EH (cell line): ENCODE data around the gene CNOT2.

Source experiments
- DNase-seq: peaks from one replicate; pipeline ENCODE4 v3.0.0-alpha.2; 2015; ENCODE audit warnings: low read depth

Gene CNOT2, protein sequence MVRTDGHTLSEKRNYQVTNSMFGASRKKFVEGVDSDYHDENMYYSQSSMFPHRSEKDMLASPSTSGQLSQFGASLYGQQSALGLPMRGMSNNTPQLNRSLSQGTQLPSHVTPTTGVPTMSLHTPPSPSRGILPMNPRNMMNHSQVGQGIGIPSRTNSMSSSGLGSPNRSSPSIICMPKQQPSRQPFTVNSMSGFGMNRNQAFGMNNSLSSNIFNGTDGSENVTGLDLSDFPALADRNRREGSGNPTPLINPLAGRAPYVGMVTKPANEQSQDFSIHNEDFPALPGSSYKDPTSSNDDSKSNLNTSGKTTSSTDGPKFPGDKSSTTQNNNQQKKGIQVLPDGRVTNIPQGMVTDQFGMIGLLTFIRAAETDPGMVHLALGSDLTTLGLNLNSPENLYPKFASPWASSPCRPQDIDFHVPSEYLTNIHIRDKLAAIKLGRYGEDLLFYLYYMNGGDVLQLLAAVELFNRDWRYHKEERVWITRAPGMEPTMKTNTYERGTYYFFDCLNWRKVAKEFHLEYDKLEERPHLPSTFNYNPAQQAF

GRCh38 chr12:70242695-70243509 lies at the start of gene CNOT2:
CNOT2 (plus strand) TSS chr12:70243433; CDS start chr12:70278227, 34,794 bp downstream.
- DNase-seq: peak; percentile 87

DNA sequence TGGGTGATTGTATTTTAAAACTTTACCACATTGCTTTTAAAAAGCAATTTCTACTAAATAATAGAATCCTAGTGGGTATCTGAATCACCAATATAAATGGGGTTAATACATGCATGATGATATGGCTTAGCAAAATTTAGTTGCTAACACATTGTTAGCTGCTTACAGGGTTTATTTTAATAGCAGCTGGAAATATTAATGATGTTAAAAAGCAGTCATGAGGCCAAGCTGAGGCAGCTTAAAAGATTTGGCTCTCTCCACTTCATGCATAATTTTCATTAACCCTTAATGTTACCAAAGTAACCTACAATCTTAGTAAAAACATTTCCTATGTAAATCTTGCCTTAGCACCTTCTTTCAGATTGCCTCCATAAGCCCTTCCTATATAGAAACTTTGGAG lies 49.2 kb upstream of the CNOT2 start:
- DNase-seq: no peak

DNA sequence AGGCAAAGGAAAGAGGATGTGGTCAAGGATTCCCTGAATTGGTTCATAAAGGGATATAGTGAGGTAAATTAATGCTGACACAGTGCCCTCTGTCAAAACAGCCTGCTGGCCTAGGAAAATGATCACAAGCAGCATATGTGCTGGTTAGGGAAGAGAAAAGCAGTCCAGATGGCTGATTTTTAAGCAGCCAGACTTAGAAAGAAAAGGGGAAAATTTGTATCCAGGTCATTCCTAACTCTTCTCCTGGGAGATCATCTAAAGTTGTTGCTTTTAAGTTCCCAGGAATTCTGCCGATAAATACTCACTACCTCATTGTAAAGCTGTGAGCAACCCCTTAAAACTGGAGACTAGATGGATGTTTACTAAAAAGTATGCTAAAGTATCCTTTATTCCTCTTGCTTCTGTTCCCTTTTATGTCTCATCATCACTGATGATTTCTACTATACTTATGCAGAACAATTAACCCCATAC lies 46.4 kb upstream of the CNOT2 start:
- peak; percentile 12 for DNase-seq

DNA sequence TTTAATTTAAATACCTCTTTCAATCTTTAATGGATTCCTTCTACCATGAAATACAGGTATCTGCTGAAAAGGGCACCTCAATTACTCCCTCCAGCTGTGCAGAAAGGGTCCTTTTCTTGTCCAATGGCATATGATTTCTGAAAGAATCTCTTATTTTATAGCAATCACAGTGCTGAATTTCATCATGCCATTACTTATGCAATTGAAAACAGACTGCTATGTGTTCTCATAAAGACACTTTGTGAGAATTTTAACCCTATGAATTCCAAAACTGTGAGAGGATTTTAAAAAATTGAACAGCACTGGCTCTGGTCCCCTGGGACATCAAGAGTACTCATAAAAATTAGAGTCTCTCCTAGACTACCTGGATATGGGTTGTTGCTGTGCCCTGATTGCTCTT lies 45.9 kb upstream of the CNOT2 start:
- peak; percentile 3 for DNase-seq

GRCh38 chr12:70213707-70214106 lies 29.5 kb upstream of the CNOT2 start:
- no peak for DNase-seq

- no peak for DNase-seq
Measured at GRCh38 chr12:70214972-70215617, 28.1 kb upstream of the CNOT2 start.

- no peak for DNase-seq
Measured at GRCh38 chr12:70217416-70217815, 25.8 kb upstream of the CNOT2 start.

- DNase-seq: no peak
Measured at GRCh38 chr12:70221626-70222025, 21.6 kb upstream of the CNOT2 start.

GRCh38 chr12:70227911-70228310 lies 15.3 kb upstream of the CNOT2 start:
- no peak for DNase-seq

GRCh38 chr12:70230934-70231606 lies 12.2 kb upstream of the CNOT2 start:
- DNase-seq: no peak

GRCh38 chr12:70236990-70237389 lies 6.2 kb upstream of the CNOT2 start:
- DNase-seq: no peak

- DNase-seq: no peak
Measured at GRCh38 chr12:70240673-70241072, 2.6 kb upstream of the CNOT2 start.

GRCh38 chr12:70241845-70242244 lies 1.4 kb upstream of the CNOT2 start:
- no peak for DNase-seq

- peak; percentile 77 for DNase-seq
Measured at GRCh38 chr12:70243510-70244371, 508 bp downstream of the CNOT2 start.

GRCh38 chr12:70244409-70244808 lies 1.2 kb downstream of the CNOT2 start:
- DNase-seq: no peak

DNA sequence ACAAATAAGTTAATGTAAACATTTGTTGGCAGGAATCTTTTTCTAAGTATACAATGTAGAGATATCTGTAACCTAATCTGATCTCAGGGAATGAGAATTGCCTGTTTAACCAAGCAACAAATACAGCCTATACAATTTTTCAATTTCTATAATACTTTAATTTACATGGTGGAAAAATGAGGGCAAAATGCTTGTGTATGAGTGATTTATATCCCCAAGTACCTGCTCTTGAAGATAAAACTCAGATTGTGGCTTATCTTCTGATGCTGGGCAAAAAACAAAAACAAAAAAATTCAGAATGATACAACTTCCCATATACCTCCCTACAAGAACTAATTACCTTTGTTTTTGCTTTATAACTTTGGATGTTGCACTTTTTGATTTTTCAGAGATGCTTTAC lies 2.2 kb downstream of the CNOT2 start:
- DNase-seq: no peak

DNA sequence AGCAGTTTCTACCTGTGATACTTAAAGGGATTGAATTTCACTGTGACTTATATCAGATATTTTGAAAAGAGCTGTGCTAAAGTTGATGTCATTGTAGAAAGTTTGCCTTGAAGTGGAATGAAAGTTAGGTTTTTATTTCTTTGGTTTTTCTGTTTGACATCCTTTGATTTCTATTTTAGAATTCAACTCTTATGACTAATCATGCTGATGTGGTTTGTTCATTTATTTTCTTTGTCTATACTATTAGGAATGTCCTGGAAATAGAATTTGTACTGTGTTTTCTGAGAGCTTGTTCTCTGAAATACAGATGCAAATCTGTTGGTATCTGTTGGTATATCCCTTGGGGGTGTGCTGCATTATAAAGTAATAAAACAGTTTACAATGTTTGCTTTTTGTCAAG lies 3.3 kb downstream of the CNOT2 start:
- peak; percentile 64 for DNase-seq

GRCh38 chr12:70247653-70248199 lies 4.5 kb downstream of the CNOT2 start:
- no peak for DNase-seq

DNA sequence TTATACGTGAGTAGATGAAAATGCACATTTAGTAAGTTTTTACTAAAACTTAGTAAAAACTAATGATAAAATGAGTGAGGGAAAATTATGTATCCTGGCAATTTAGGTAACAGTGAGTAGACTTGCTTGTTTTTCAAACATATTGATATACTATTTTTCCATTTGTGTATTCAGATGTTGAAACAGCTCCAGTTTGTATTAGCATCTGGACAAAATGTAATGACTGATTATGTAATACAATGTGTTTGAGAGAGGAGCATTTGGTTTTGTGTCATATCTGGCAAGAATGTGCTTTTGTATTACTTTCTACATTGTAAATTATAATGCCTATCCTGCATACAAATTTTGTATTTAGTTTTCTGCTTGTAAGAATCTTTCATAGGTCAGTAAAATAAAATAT lies 5.6 kb downstream of the CNOT2 start:
- no peak for DNase-seq

GRCh38 chr12:70249903-70250302 lies 6.7 kb downstream of the CNOT2 start:
- DNase-seq: no peak
